HG03521 (cell line): ENCODE results near the gene ZNF236.
"Not testable (repeated sequence)": the region's sequence is repeated elsewhere in the genome, so short reads cannot be mapped to it uniquely, and the experiment has no call there.

ENCODE experiments used
- ATAC-seq: cut with Tn5 transposase; IDR thresholded peaks from one replicate; pipeline ENCODE4 v1.9.1; 2021; ENCODE audit warnings: mild to moderate bottlenecking, moderate library complexity; ENCODE audit not compliant: unreplicated experiment

Gene ZNF236

GRCh38 chr18:76938619-76939018 lies 116.3 kb downstream of the ZNF236 start:
- ATAC-seq: no peak

DNA sequence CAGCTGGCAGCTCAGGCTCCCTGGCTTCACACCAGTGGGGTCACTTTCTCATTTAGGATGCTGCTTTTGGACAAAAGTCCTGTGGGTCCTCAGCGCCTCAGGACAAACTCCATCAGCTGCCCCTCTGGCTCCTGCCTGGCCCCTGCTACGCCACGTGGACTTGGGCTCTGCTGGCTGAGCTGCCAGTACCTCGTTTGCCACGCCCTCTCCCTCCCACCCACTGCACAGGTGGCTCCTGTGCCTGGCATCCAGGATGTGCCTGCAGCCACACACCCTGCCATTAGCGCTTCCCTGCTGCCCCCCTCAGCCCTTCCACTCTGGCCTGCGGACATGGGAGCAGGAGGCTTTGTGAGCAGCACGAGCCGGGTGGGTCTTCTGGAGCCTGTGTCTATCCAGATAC lies 118.9 kb downstream of the ZNF236 start:
- no peak for ATAC-seq

DNA sequence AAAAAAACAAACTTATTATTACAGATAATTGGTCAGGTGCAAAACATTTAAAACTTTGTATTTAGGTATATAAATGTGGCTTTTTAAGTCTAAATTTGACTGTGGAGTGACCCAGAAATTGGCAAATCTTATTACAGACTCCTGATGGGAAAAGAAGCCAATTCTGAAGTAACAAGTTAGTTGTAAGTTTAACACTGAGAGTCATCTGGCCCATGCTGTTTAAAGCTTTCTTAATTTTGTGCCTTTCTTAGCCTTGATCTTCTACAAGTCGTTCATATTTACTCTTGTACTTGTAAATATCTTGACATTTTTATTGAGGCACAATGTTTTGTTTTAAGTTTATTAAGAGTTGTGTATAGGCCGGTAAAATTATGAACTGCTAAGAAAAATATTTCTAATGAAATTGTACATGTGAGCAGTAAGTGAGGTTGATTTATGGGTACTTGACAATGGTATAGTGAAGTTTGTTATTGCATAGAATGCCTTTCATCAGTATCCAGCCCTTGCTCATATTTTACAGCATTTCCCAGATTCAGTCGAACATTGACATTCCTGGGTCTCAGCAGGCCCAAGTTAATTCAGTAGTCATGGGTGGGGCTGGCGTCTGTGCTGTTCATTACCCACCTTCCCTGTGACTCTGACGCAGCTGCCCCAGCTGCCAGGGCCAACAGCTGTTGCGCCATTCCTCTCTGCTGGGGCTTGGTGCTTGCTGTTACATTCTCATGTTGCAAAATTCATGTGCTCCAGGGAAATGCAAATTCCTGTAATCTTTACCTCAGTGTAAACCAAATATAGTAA lies 121.4 kb downstream of the ZNF236 start:
- no peak for ATAC-seq

DNA sequence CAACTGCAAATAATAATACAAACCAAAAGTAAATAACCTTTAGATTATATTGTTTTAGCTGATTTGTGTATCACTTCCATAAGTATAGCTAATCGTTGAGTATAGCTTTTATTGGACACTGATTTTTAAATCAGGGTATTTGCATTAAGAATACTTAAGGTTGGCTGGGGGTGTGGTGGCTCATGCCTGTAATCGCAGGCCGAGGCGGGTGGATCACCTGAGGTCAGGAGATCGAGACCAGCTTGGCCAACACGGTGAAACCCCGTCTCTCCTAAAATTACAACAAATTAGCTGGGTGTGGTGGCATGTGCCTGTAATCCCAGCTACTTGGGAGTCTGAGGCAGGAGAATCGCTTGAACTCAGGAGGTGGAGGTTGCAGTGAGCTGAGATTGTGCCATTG lies 122.0 kb downstream of the ZNF236 start:
- not testable (repeated sequence) for ATAC-seq

DNA sequence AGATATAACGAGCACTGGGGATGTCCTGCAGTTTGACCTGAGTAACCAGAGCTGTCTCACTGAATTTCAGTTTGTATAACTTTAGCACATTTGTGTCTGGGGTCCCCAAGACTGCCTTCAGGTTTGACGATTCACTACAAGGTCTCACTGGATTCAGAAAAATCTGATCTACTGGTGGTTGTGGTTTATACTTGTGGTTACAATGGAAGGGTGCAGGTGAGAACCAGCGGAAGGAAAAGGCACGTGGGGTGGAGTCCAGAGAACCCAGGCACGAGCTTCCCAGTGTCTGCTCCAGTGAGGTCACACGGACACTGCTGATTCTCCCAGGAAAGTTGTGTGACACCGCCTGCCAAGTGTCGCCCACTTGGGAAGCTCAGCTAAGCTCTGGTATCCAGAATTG lies 126.0 kb downstream of the ZNF236 start:
- no peak for ATAC-seq

GRCh38 chr18:76951456-76952247 lies 129.3 kb downstream of the ZNF236 start:
- ATAC-seq: no peak

GRCh38 chr18:76952747-76953146 lies 130.4 kb downstream of the ZNF236 start:
- no peak for ATAC-seq

- no peak for ATAC-seq
Measured at GRCh38 chr18:76953156-76953555, 130.8 kb downstream of the ZNF236 start.

- ATAC-seq: no peak
Measured at GRCh38 chr18:76953583-76954233, 131.4 kb downstream of the ZNF236 start.

DNA sequence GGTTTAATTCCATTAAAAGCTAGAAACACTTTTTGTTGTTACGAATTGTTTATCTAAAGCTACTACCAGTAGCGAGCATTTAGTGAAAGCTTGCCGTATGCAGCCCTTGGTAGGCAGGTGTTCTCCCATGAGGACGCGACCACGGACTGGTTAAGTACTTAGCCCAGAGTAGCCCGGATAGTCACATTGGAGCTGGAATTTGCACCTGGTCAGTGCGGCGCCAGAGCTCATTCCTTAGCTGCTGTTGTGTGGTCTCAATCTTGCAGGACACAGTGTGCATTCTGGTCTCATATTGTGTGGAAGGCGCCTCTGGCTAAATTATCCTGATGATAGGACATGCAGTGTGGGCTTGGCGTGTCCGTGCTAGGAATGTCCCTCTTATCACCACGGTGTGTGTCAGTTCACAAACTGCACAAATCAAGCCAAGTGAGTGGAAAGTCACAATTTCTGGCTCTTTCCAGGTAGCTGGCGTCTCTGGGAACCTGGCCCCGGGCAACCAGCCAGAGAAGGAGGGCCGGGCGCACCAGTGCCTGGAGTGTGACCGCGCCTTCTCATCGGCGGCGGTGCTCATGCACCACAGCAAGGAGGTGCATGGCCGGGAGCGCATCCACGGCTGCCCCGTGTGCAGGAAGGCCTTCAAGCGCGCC lies 133.3 kb downstream of the ZNF236 start:
- no peak for ATAC-seq

- ATAC-seq: no peak
Measured at GRCh38 chr18:76956648-76957047, 134.3 kb downstream of the ZNF236 start.

DNA sequence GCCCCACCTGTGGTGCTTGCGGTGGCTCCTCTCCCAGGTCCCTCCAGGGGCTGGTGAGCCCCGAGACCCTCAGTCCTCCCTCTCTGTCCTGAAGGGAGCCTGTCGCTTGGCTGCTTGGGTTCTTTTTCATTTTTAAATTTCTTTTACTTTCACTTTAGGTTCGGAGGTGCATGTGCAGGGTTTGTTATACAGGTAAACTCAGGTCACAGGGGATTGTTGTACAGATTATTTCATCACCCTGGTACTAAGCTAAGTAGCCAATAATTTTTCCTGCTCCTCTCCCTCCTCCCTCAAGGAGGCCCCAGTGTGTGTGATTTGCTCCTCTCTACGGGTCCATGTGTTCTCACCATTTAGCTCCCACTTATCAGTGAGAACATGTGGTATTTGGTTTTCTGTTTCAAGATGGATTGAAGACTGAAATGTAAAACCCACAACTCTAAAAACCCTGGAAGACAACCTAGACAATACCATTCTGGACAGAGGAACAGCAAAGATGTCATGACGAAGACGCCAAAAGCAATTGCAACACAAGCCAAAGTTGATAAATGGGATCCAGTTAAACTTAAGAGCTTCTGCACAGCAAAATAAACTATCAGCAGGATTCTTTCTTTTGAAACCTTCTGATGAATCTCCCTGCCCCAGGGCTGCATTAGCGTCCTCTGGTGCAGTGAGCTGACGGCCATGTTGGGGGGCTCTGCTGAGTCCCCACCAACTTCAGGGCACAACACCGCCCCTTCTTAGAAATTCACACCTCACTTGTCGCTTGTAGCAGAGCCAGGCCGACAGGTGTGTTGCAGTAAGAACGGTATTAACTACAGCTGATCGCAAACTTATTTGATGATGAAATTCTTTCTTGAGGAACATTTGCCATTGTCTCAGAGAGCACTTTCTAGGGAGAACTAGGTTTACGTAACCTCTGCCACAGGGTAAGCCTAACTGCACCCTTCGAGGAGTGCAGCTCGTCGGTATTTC lies 135.3 kb downstream of the ZNF236 start:
- no peak for ATAC-seq

GRCh38 chr18:76958692-76959341 lies 136.5 kb downstream of the ZNF236 start:
- ATAC-seq: no peak

DNA sequence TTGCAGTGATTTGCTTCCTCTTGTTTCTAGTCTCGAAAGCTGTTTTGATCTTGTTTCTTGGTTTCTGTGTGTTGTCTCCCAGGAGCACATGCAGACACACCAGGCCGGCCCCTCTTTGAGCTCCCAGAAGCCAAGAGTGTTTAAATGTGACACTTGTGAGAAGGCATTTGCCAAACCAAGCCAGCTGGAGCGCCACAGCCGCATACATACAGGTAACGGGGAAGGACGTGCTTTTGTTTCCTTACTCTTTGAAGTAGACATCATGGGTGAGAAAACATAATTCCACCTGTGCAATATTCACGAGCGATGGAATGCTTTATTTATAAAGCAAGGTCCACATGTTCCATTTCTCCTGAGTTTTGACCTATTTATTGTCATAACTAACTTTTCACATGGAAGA lies 137.2 kb downstream of the ZNF236 start:
- no peak for ATAC-seq

GRCh38 chr18:76960528-76961035 lies 138.2 kb downstream of the ZNF236 start:
- no peak for ATAC-seq

- no peak for ATAC-seq
Measured at GRCh38 chr18:76962851-76963250, 140.5 kb downstream of the ZNF236 start.

DNA sequence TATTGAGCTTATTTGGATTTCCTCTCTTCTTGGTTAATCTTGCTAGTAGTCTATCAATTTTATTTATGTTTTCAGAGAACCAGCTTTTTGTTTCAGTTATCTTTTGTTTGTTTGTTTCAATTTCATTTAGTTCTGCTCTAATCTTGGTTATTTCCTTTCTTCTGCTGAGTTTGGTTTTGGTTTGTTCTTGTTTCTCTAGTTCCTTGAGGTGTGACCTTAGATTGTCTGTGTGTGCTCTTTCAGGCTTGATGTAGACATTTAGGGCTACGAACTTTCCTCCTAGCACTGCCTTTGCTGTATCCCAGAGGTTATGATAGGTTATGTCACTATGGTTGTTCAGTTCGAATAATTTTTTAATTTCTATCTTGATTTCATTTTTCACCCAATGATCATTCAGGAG lies 141.6 kb downstream of the ZNF236 start:
- no peak for ATAC-seq

GRCh38 chr18:76965555-76966151 lies 143.3 kb downstream of the ZNF236 start:
- not testable (repeated sequence) for ATAC-seq

- ATAC-seq: not testable (repeated sequence)
Measured at GRCh38 chr18:76967299-76967698, 144.9 kb downstream of the ZNF236 start.
